HepG2 (cell line): ENCODE data around the gene COG1. TPM values are rescaled to one million over a fixed set of nuclear protein-coding genes. Genes with fewer than 3 reads are reported as not detected.

Experiments used
- AGO2 ChIP-seq: fragments of 200-400 bp; formaldehyde crosslinking; optimal IDR thresholded peaks from 2 replicates; pipeline ENCODE3; 2017; ENCODE audit warnings: mild to moderate bottlenecking, low read depth, low read length, moderate library complexity
- GATAD2A ChIP-seq: IDR thresholded peaks from 2 replicates; pipeline ENCODE4 v1.6.1; 2016
- MED13 ChIP-seq: sonication (generic); formaldehyde crosslinking; IDR thresholded peaks from 2 replicates; pipeline ENCODE4 v1.5.0; 2020; ENCODE audit warnings: missing genetic modification reagents
- MED8 ChIP-seq: sonication (generic); formaldehyde crosslinking; IDR thresholded peaks from 2 replicates; pipeline ENCODE4 v1.8.1; 2023; ENCODE audit warnings: mild to moderate bottlenecking, missing genetic modification reagents; ENCODE audit not compliant: insufficient replicate concordance
- MTA1 ChIP-seq: sonication (generic); formaldehyde crosslinking; IDR thresholded peaks from 2 replicates; pipeline ENCODE4 v1.4.0; 2020; ENCODE audit warnings: missing genetic modification reagents, mild to moderate bottlenecking, borderline replicate concordance
- NFE2L1 ChIP-seq: sonication (generic); formaldehyde crosslinking; IDR thresholded peaks from 2 replicates; pipeline ENCODE4 v1.4.0; 2020; ENCODE audit warnings: missing genetic modification reagents, mild to moderate bottlenecking, borderline replicate concordance
- NR2F6 ChIP-seq, 2 experiments: IDR thresholded peaks; 2 replicates each; pipeline ENCODE4 v1.6.1; 2016; ENCODE audit warnings: antibody characterized with exemption in 1 of 2, mild to moderate bottlenecking in 1 of 2
- PAX8 ChIP-seq: sonication (generic); formaldehyde crosslinking; IDR thresholded peaks from 2 replicates; pipeline ENCODE4 v1.8.0; 2022; ENCODE audit warnings: mild to moderate bottlenecking, missing genetic modification reagents, borderline replicate concordance
- POLR2G ChIP-seq: fragments of 200-400 bp; formaldehyde crosslinking; IDR thresholded peaks from 2 replicates; pipeline ENCODE4 v1.6.1; 2018; ENCODE audit warnings: mild to moderate bottlenecking, low read depth, low read length, moderate library complexity
- REPIN1 ChIP-seq: sonication (generic); formaldehyde crosslinking; IDR thresholded peaks from 2 replicates; pipeline ENCODE4 v1.8.0; 2022; ENCODE audit warnings: missing genetic modification reagents, low read depth, mild to moderate bottlenecking, borderline replicate concordance
- TOE1 ChIP-seq: sonication (generic); formaldehyde crosslinking; IDR thresholded peaks from 2 replicates; pipeline ENCODE4 v1.4.0; 2020; ENCODE audit warnings: mild to moderate bottlenecking, missing genetic modification reagents
- TRIM24 ChIP-seq: sonication (generic); formaldehyde crosslinking; IDR thresholded peaks from 2 replicates; pipeline ENCODE4 v1.8.0; 2022; ENCODE audit warnings: mild to moderate bottlenecking, missing genetic modification reagents
- ZFX ChIP-seq: sonication (generic); formaldehyde crosslinking; IDR thresholded peaks from 2 replicates; pipeline ENCODE4 v1.4.0; 2020; ENCODE audit warnings: mild to moderate bottlenecking, low read depth, missing genetic modification reagents, moderate library complexity
- ZNF563 ChIP-seq: sonication (generic); formaldehyde crosslinking; IDR thresholded peaks from 2 replicates; pipeline ENCODE4 v1.8.0; 2022; ENCODE audit warnings: mild to moderate bottlenecking, moderate library complexity, missing genetic modification reagents
- ZNF709 ChIP-seq: sonication (generic); formaldehyde crosslinking; IDR thresholded peaks from 2 replicates; pipeline ENCODE4 v1.5.0; 2020; ENCODE audit warnings: mild to moderate bottlenecking, missing genetic modification reagents
- ZNF75D ChIP-seq: sonication (generic); formaldehyde crosslinking; IDR thresholded peaks from 2 replicates; pipeline ENCODE4 v1.8.1; 2023; ENCODE audit warnings: missing genetic modification reagents, mild to moderate bottlenecking, borderline replicate concordance
- polyA plus RNA-seq, 8 experiments: library from polyadenylated mRNA; depleted of rRNA in 3 of 8; stranded (reverse) in 7 of 8; unstranded in 1 of 8; fragments of >200 nt; fragmentation: Illumina TruSeq in 4 of 8; extraction: Trizol in 4 of 8; gene quantifications; 2 replicates each; pipeline versions ENCODE4 v1.2.1 to v1.2.3, GENCODE V29; 2011 to 2016; ENCODE audit warnings: low read depth in 4 of 8, missing spikeins in 1 of 8, mixed read lengths in 1 of 8; ENCODE audit not compliant: insufficient read depth in 1 of 8
- total RNA-seq, 5 experiments: library from RNA; depleted of rRNA; stranded (reverse); fragments of >200 nt; fragmentation: Illumina TruSeq; extraction: Trizol; gene quantifications; 2 replicates each; pipeline ENCODE4 v1.2.3, GENCODE V29; 2016; ENCODE audit warnings: low read depth in 1 of 5
- TF ChIP-seq, protein P1 (sequence below): sonication (generic); formaldehyde crosslinking; IDR thresholded peaks from 2 replicates; pipeline ENCODE4 v1.8.0; 2022; ENCODE audit warnings: missing genetic modification reagents, low read depth, mild to moderate bottlenecking, borderline replicate concordance
- TF ChIP-seq, protein P2 (sequence below): sonication (generic); formaldehyde crosslinking; IDR thresholded peaks from 2 replicates; pipeline ENCODE4 v1.8.0; 2023; ENCODE audit warnings: mild to moderate bottlenecking, missing genetic modification reagents
- TF ChIP-seq, protein P3 (sequence below): sonication (generic); formaldehyde crosslinking; IDR thresholded peaks from 2 replicates; pipeline ENCODE4 v1.5.1; 2020; ENCODE audit warnings: missing genetic modification reagents, mild to moderate bottlenecking, borderline replicate concordance
- TF ChIP-seq, protein P4 (sequence below): sonication (generic); formaldehyde crosslinking; IDR thresholded peaks from 2 replicates; pipeline ENCODE4 v1.5.0; 2020; ENCODE audit warnings: missing genetic modification reagents, mild to moderate bottlenecking, borderline replicate concordance

COG1 gene
- total and polyA plus RNA-seq, 2 of the 13 experiments (the other 11 are each of a cell fraction or from before 2014, with no cell fraction given) = 36.6 to 39.7 TPM

DNA sequence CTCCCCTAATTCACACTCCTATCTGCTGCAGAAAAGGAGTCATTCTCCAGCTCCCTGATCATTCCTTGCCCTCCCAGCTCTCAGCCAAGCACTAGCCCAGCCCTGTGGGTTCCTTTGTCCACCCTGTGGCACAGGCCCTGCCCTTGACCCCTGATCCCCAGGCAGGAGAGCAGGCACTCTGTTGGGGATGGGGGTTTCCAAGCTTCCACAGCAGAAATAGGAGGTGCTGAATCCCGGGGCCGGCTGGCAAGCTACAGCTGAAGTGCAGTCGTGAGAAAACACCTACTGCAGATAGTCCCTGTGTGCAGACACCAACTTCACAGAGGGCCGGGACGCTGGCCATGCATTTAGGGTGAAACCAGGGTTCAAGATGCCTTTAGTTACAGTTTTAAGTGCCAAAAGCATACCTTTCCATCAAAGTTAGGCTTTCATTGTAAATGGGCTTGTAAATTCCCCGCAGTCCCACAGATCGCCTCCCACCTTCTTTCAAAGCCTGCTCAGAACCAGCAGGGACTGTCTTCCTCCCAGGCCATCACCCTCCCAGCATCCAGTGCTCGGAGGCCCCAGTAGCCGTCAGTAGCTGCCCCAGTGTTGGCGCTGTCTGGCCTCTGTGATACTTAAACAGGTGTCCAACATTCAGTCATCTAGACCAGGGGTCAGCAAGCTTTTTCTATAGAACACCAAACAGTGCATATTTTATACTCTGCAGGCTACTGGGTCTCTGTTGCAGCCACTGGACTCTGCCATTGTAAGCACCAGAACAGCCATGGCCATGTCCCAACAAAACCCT is 58.2 kb downstream of the COG1 start (continued):
- TF ChIP-seq TOE1 (CRISPR knock-in tag) = no peak
- TF ChIP-seq, protein P1, sequence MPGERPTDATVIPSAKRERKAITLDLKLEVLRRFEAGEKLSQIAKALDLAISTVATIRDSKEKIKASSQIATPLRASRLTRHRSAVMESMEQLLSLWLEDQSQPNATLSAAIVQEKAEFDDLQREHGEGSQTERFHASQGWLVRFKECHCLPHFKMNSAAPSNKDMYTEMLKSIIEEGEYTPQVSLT (CRISPR knock-in tag) = no peak
- TF ChIP-seq, protein P2, sequence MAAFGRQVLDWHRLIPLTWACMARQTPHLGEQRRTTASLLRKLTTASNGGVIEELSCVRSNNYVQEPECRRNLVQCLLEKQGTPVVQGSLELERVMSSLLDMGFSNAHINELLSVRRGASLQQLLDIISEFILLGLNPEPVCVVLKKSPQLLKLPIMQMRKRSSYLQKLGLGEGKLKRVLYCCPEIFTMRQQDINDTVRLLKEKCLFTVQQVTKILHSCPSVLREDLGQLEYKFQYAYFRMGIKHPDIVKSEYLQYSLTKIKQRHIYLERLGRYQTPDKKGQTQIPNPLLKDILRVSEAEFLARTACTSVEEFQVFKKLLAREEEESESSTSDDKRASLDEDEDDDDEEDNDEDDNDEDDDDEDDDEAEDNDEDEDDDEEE (CRISPR knock-in tag) = no peak
- no peak for TF ChIP-seq GATAD2A
- no peak for TF ChIP-seq TRIM24 (CRISPR knock-in tag)
- no peak for TF ChIP-seq NFE2L1
- TF ChIP-seq POLR2G = 0 out of 2 replicates have a peak, but pooled peaks have one; percentile 9
- no peak for TF ChIP-seq PAX8 (CRISPR knock-in tag)
- TF ChIP-seq MED8 (CRISPR knock-in tag) = no peak
- TF ChIP-seq, protein P3, sequence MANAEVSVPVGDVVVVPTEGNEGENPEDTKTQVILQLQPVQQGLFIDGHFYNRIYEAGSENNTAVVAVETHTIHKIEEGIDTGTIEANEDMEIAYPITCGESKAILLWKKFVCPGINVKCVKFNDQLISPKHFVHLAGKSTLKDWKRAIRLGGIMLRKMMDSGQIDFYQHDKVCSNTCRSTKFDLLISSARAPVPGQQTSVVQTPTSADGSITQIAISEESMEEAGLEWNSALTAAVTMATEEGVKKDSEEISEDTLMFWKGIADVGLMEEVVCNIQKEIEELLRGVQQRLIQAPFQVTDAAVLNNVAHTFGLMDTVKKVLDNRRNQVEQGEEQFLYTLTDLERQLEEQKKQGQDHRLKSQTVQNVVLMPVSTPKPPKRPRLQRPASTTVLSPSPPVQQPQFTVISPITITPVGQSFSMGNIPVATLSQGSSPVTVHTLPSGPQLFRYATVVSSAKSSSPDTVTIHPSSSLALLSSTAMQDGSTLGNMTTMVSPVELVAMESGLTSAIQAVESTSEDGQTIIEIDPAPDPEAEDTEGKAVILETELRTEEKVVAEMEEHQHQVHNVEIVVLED (CRISPR knock-in tag) = no peak
- TF ChIP-seq AGO2 = peak; percentile 24
- TF ChIP-seq MED13 (CRISPR knock-in tag) = no peak
- TF ChIP-seq REPIN1 = no peak
- TF ChIP-seq ZNF709 (CRISPR knock-in tag) = no peak
- 0 out of 2 replicates have a peak, but pooled peaks have one; percentile 33 for TF ChIP-seq MTA1 (CRISPR knock-in tag)
- TF ChIP-seq, protein P4, sequence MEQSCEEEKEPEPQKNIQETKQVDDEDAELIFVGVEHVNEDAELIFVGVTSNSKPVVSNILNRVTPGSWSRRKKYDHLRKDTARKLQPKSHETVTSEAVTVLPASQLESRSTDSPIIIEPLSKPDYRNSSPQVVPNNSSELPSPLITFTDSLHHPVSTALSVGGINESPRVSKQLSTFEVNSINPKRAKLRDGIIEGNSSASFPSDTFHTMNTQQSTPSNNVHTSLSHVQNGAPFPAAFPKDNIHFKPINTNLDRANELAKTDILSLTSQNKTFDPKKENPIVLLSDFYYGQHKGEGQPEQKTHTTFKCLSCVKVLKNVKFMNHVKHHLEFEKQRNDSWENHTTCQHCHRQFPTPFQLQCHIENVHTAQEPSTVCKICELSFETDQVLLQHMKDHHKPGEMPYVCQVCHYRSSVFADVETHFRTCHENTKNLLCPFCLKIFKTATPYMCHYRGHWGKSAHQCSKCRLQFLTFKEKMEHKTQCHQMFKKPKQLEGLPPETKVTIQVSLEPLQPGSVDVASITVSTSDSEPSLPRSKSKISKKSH = peak; percentile 53; the same call in 1 of the 2 replicates
- TF ChIP-seq ZNF563 (CRISPR knock-in tag) = no peak
- TF ChIP-seq NR2F6 (IDR thresholded peaks at IDR 0.05) = peak; percentile 29; the same call in 1 of the 2 replicates
- TF ChIP-seq NR2F6 (CRISPR knock-in tag; IDR thresholded peaks at IDR 0.05) = 0 out of 2 replicates have a peak, but pooled peaks have one; percentile 22
- 0 out of 2 replicates have a peak, but pooled peaks have one; percentile 11 for TF ChIP-seq ZFX (CRISPR knock-in tag)
- no peak for TF ChIP-seq ZNF75D
- TF ChIP-seq, all 625 proteins: peak for 6
